ENCODE measurements around the gene SNX17. TPM values are rescaled to one million over a fixed set of nuclear protein-coding genes. Genes with fewer than 3 reads are reported as not detected.
A peak's percentile ranks its signal among the peaks of the same experiment; 100 is the strongest.

Gene SNX17
- total RNA-seq, 1 experiment from 2014 or later = 90.5 TPM

- peak overlapping the region; percentile 2; the same call in 1 of the 2 replicates for H3K27ac ChIP-seq (ENCODE audit: low read depth, low read length)
- peaks cover 6 to 36% of the 10 kb centered on the region in 2 experiments; a peak in 3 of 4 replicates for H3K4me1 ChIP-seq (ENCODE audit: control insufficient read depth in 1 of 2, insufficient read depth in 2 of 2, low read length in 2 of 2)
- ChIA-PET CTCF (no interaction called here), POLR2A (no interaction called here), RAD21 (ENCODE audit: low non-redundant PET in 1 of 2, low total read pairs in 2 of 2, uncharacterized antibody in 2 of 2, unreplicated experiment in 2 of 2) (interaction anchor here in 1 of 2 experiments (0.6 kb wide), 1 partner anchor 9 kb away, joined by 3 read pairs; no protein-coding TSS in a partner anchor)
- no peaks in the 10 kb centered on the region for H4K20me1 ChIP-seq (ENCODE audit: insufficient read depth)
- no peaks in the 10 kb centered on the region for H3K9me3 ChIP-seq (ENCODE audit: control insufficient read depth in 1 of 2, insufficient read depth in 1 of 2, low read depth in 1 of 2, low read length in 2 of 2)
- ATAC-seq (no peak), DNase-seq (ENCODE audit: low read depth, low spot score) (no peak)
- H3K4me2 ChIP-seq (ENCODE audit: low read length) = no peak overlapping the region
- peaks cover 29% of the 10 kb centered on the region for H3K79me2 ChIP-seq (ENCODE audit: insufficient read depth, low read length)
- intact Hi-C loops (cut with micrococcal nuclease) = no loop called here
- H3K36me3 ChIP-seq (ENCODE audit: control insufficient read depth in 1 of 2, insufficient read depth in 2 of 2, low read length in 2 of 2) = peaks cover 24 to 55% of the 10 kb centered on the region in 2 experiments; a peak in 3 of 4 replicates
- no peak overlapping the region for H3K9ac ChIP-seq (ENCODE audit: low read length)
- BruUV-seq (replicated peaks) = no TSS peak
- no peak overlapping the region for H3K4me3 ChIP-seq (replicated peaks in 1 of 2; ENCODE audit: low read depth in 1 of 2, low read length in 2 of 2)
- no peak for TF ChIP-seq ZNF274 (IDR thresholded peaks at IDR 0.05; ENCODE audit: low read depth, low read length)
- no peak for TF ChIP-seq ZBTB33 (IDR thresholded peaks at IDR 0.05; ENCODE audit: extremely low read depth, insufficient replicate concordance, low read length)
- TF ChIP-seq RAD21 (IDR thresholded peaks at IDR 0.05; ENCODE audit: low read depth) = no peak
- no peak for TF ChIP-seq POLR2AphosphoS5 (IDR thresholded peaks at IDR 0.05; ENCODE audit: low read depth, low read length)
- no peak for TF ChIP-seq SP1 (IDR thresholded peaks at IDR 0.05; ENCODE audit: low read depth)
- TF ChIP-seq EGR1 (IDR thresholded peaks at IDR 0.05; ENCODE audit: low read depth) = no peak
- TF ChIP-seq CBX3 (IDR thresholded peaks at IDR 0.05; ENCODE audit: low read depth) = no peak
- TF ChIP-seq ELF1 (IDR thresholded peaks at IDR 0.05; ENCODE audit: borderline replicate concordance, low read depth) = no peak
- TF ChIP-seq ATF3 (IDR thresholded peaks at IDR 0.05) = no peak
- no peak for TF ChIP-seq SRF (IDR thresholded peaks at IDR 0.05; ENCODE audit: low read depth)
- TF ChIP-seq TCF7L2 (IDR thresholded peaks at IDR 0.05; ENCODE audit: borderline replicate concordance, extremely low read depth, insufficient read depth, insufficient read length) = no peak
- TF ChIP-seq EZH2phosphoT487 (IDR thresholded peaks at IDR 0.05; ENCODE audit: borderline replicate concordance) = no peak
- TF ChIP-seq JUND (IDR thresholded peaks at IDR 0.05) = no peak
- TF ChIP-seq, protein P1, sequence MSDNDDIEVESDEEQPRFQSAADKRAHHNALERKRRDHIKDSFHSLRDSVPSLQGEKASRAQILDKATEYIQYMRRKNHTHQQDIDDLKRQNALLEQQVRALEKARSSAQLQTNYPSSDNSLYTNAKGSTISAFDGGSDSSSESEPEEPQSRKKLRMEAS (IDR thresholded peaks at IDR 0.05) = no peak
- no peak for TF ChIP-seq YY1 (IDR thresholded peaks at IDR 0.05; ENCODE audit: extremely low read depth, insufficient replicate concordance, low read depth, low read length)
- no peak for TF ChIP-seq CEBPB (IDR thresholded peaks at IDR 0.05; ENCODE audit: low read depth)
- TF ChIP-seq POLR2A (IDR thresholded peaks at IDR 0.05; ENCODE audit: borderline replicate concordance, extremely low read depth, insufficient read depth, insufficient read length) = no peak
- no peak for TF ChIP-seq SIN3A (IDR thresholded peaks at IDR 0.05; ENCODE audit: low read depth)
- no peak for TF ChIP-seq FOSL1 (IDR thresholded peaks at IDR 0.05; ENCODE audit: low read depth)
- no peak for TF ChIP-seq EZH2 (IDR thresholded peaks at IDR 0.05)
- H3K27me3 ChIP-seq (ENCODE audit: insufficient read depth, low read length) = no peaks in the 10 kb centered on the region
- no peaks in the 10 kb centered on the region for H3K9me2 ChIP-seq (ENCODE audit: insufficient read depth)
- no peak overlapping the region for H2AFZ ChIP-seq (ENCODE audit: low read depth, low read length, poor library complexity, severe bottlenecking)
Measured at GRCh38 chr2:27376866-27377617, 6.6 kb downstream of the SNX17 start.
